H9 (cell line): ENCODE results near the gene PTGER3. TPM values are rescaled to one million over a fixed set of nuclear protein-coding genes. Genes with fewer than 3 reads are reported as not detected.

ENCODE experiments used
- DNase-seq: peaks from one replicate; pipeline ENCODE4 v3.0.0-alpha.2; 2017
- H2AFZ ChIP-seq: one replicate; pipeline ENCODE4 v1.6.1; 2013; ENCODE audit warnings: mild to moderate bottlenecking, low read length, control low read depth, moderate library complexity
- H2AK5ac ChIP-seq: 2 replicates; pipeline ENCODE4 v1.6.1; 2013; ENCODE audit warnings: low read length, control low read depth, mixed read lengths; ENCODE audit not compliant: insufficient read length
- H2BK120ac ChIP-seq: one replicate; pipeline ENCODE4 v1.6.1; 2013; ENCODE audit warnings: low read depth, mild to moderate bottlenecking, low read length, control low read depth, inconsistent platforms; ENCODE audit not compliant: poor library complexity, severe bottlenecking
- H2BK12ac ChIP-seq: 2 replicates; pipeline ENCODE4 v1.6.1; 2013; ENCODE audit warnings: low read length, control low read depth, mixed read lengths, low read depth; ENCODE audit not compliant: insufficient read length
- H2BK15ac ChIP-seq: 2 replicates; pipeline ENCODE4 v1.6.1; 2013; ENCODE audit warnings: low read depth, low read length, control low read depth
- H2BK20ac ChIP-seq: one replicate; pipeline ENCODE4 v1.6.1; 2013; ENCODE audit warnings: low read depth, mild to moderate bottlenecking, low read length, control low read depth, inconsistent platforms; ENCODE audit not compliant: poor library complexity, severe bottlenecking
- H2BK5ac ChIP-seq: 2 replicates; pipeline ENCODE4 v1.6.1; 2013; ENCODE audit warnings: low read length, control low read depth, mixed read lengths; ENCODE audit not compliant: insufficient read length
- H3K14ac ChIP-seq: 2 replicates; pipeline ENCODE4 v1.6.1; 2013; ENCODE audit warnings: low read length, control low read depth; ENCODE audit not compliant: insufficient read depth
- H3K18ac ChIP-seq: 2 replicates; pipeline ENCODE4 v1.6.1; 2013; ENCODE audit warnings: low read depth, mild to moderate bottlenecking, mixed read lengths, low read length, control low read depth; ENCODE audit not compliant: insufficient read length
- H3K23ac ChIP-seq: 2 replicates; pipeline ENCODE4 v1.6.1; 2013; ENCODE audit warnings: low read length, control low read depth, mixed read lengths, low read depth; ENCODE audit not compliant: insufficient read length
- H3K23me2 ChIP-seq: 2 replicates; pipeline ENCODE4 v1.6.1; 2013; ENCODE audit warnings: low read depth, mild to moderate bottlenecking, mixed read lengths, low read length, control low read depth; ENCODE audit not compliant: insufficient read length, poor library complexity, severe bottlenecking
- H3K27ac ChIP-seq: 2 replicates; pipeline ENCODE4 v1.5.1; 2013; ENCODE audit warnings: low read length, control low read depth, mixed read lengths, low read depth; ENCODE audit not compliant: insufficient read length
- H3K27me3 ChIP-seq: 2 replicates; pipeline ENCODE4 v1.6.1; 2013; ENCODE audit warnings: low read length, control low read depth, inconsistent platforms; ENCODE audit not compliant: insufficient read depth
- H3K4ac ChIP-seq: 2 replicates; pipeline ENCODE4 v1.6.1; 2013; ENCODE audit warnings: low read depth, mild to moderate bottlenecking, control low read depth, inconsistent platforms, low read length, moderate library complexity
- H3K4me1 ChIP-seq: 2 replicates; pipeline ENCODE4 v1.6.1; 2013; ENCODE audit warnings: low read length, control low read depth, inconsistent platforms; ENCODE audit not compliant: insufficient read depth
- H3K4me2 ChIP-seq: 2 replicates; pipeline ENCODE4 v1.6.1; 2013; ENCODE audit warnings: low read length, control low read depth, mixed read lengths; ENCODE audit not compliant: insufficient read length, insufficient read depth
- H3K56ac ChIP-seq: 2 replicates; pipeline ENCODE4 v1.6.1; 2013; ENCODE audit warnings: low read depth, mild to moderate bottlenecking, mixed read lengths, low read length, control low read depth; ENCODE audit not compliant: insufficient read length
- H3K79me1 ChIP-seq: 2 replicates; pipeline ENCODE4 v1.6.1; 2013; ENCODE audit warnings: low read depth, mild to moderate bottlenecking, moderate library complexity, low read length, control low read depth, inconsistent platforms; ENCODE audit not compliant: insufficient read depth, poor library complexity, severe bottlenecking
- H3K79me2 ChIP-seq: 2 replicates; pipeline ENCODE4 v1.6.1; 2013; ENCODE audit warnings: low read length, control low read depth, inconsistent platforms; ENCODE audit not compliant: insufficient read depth
- H3K9ac ChIP-seq: 2 replicates; pipeline ENCODE4 v1.6.1; 2013; ENCODE audit warnings: low read length, control low read depth, mixed read lengths; ENCODE audit not compliant: insufficient read length; ENCODE audit errors: extremely low read depth
- H3K9me3 ChIP-seq: one replicate; pipeline ENCODE4 v1.6.1; 2013; ENCODE audit warnings: low read depth, low read length, inconsistent platforms; ENCODE audit not compliant: control insufficient read depth
- H3T11ph ChIP-seq: one replicate; pipeline ENCODE4 v1.6.1; 2013; ENCODE audit warnings: mild to moderate bottlenecking, low read length, control low read depth, inconsistent platforms
- H4K20me1 ChIP-seq: one replicate; pipeline ENCODE4 v1.6.1; 2013; ENCODE audit not compliant: control insufficient read depth, insufficient read length, insufficient read depth
- H4K5ac ChIP-seq: 2 replicates; pipeline ENCODE4 v1.6.1; 2013; ENCODE audit warnings: low read depth, mild to moderate bottlenecking, mixed read lengths, low read length, control low read depth; ENCODE audit not compliant: insufficient read length
- H4K8ac ChIP-seq: replicated peaks from 2 replicates; pipeline ENCODE4 v1.6.1; 2013; ENCODE audit warnings: low read length, control low read depth, mixed read lengths, low read depth; ENCODE audit not compliant: insufficient read length
- H4K91ac ChIP-seq: 2 replicates; pipeline ENCODE4 v1.6.1; 2013; ENCODE audit warnings: low read depth, mild to moderate bottlenecking, moderate library complexity, mixed read lengths, low read length, control low read depth; ENCODE audit not compliant: insufficient read length
- H3K27ac Mint-ChIP-seq, 3 experiments: 2 replicates in 2 of 3; 3 replicates in 1 of 3; pipeline ENCODE4 v1.8.0; 2020 to 2021; ENCODE audit warnings: mixed read lengths in 3 of 3, mild to moderate bottlenecking in 1 of 3, moderate library complexity in 1 of 3
- H3K27me3 Mint-ChIP-seq: 2 replicates; pipeline ENCODE4 v1.8.0; 2021; ENCODE audit warnings: low read depth, mild to moderate bottlenecking, moderate library complexity, mixed read lengths
- H3K36me3 Mint-ChIP-seq, 3 experiments: 2 replicates in 2 of 3; 3 replicates in 1 of 3; pipeline ENCODE4 v1.8.0; 2020 to 2021; ENCODE audit warnings: low read depth in 3 of 3, mixed read lengths in 3 of 3; ENCODE audit not compliant: insufficient read depth in 1 of 3
- H3K4me1 Mint-ChIP-seq, 2 experiments: 2 replicates each; pipeline ENCODE4 v1.8.0; 2020; ENCODE audit warnings: mixed read lengths in 2 of 2
- H3K4me3 Mint-ChIP-seq, 2 experiments: 2 replicates in 1 of 2; 3 replicates in 1 of 2; pipeline ENCODE4 v1.8.0; 2020 to 2021; ENCODE audit warnings: mild to moderate bottlenecking in 2 of 2, mixed read lengths in 2 of 2, moderate library complexity in 1 of 2
- H3K9me3 Mint-ChIP-seq, 2 experiments: 2 replicates in 1 of 2; 3 replicates in 1 of 2; pipeline ENCODE4 v1.8.0; 2020; ENCODE audit warnings: mild to moderate bottlenecking in 2 of 2, mixed read lengths in 2 of 2, moderate library complexity in 1 of 2
- WGBS: extraction: QIAGEN DNeasy Blood & Tissue Kit; methylation state at CpG from one replicate; pipeline ENCODE4 v1.1.7; 2013; ENCODE audit warnings: missing lambda C conversion rate, low lambda C conversion rate, mixed read lengths; ENCODE audit not compliant: insufficient read length; ENCODE audit errors: extremely low coverage; 5-methylcytosine and 5-hydroxymethylcytosine counted together
- total RNA-seq: library from RNA; stranded (reverse); gene quantifications from 2 replicates; pipeline ENCODE4 v1.2.1, GENCODE V29; 2021
- TF ChIP-seq, protein P1 (sequence below): fragments of 200-600 bp; sonication (generic); conservative IDR thresholded peaks from 3 replicates; pipeline ENCODE4 v1.8.0; 2021; ENCODE audit warnings: antibody characterized with exemption, mild to moderate bottlenecking

PTGER3 gene
- total RNA-seq, 1 experiment from 2014 or later: 0.26 TPM

DNA sequence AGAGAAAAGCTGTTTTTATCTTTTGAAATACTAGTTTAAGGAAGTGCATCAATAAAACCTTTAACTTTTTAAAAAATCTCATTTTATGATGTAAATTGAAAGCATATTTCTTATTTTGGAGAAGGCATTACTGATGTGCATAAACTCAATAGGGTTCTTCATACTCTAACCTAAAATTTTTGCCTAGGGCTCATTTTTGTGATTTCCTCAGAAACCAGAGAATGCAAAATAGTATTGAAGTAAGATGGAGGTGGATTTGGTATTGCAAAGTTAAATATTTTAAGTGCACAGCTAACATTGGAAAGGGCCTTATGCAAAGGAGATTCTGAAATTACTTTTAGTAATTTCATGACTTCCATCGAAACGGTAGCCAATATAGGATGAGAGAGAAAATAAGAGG lies 101.9 kb downstream of the PTGER3 start:
- Histone ChIP-seq H4K5ac (no peak overlapping the region), H2BK12ac (no peak overlapping the region), H4K8ac (no peak overlapping the region), H3K9ac (no peak overlapping the region), H3K4me1 (no peaks in the 10 kb centered on the region), H3K27me3 (no peaks in the 10 kb centered on the region), H2BK20ac (no peak overlapping the region), H2BK120ac (no peak overlapping the region), H3K27ac (no peak overlapping the region), H3K23me2 (no peaks in the 10 kb centered on the region), H3T11ph (no peak overlapping the region), H3K79me1 (no peaks in the 10 kb centered on the region), H3K56ac (no peak overlapping the region), H3K4me2 (no peak overlapping the region), H3K18ac (no peak overlapping the region), H3K4ac (no peak overlapping the region), H4K91ac (no peak overlapping the region), H2BK5ac (no peak overlapping the region), H2BK15ac (no peak overlapping the region), H4K20me1 (no peaks in the 10 kb centered on the region), H3K23ac (no peak overlapping the region), H3K9me3 (no peaks in the 10 kb centered on the region), H2AFZ (no peak overlapping the region), H3K14ac (no peak overlapping the region), H2AK5ac (no peak overlapping the region), H3K79me2 (no peaks in the 10 kb centered on the region)
- no peak overlapping the region for H3K27ac Mint-ChIP-seq
- TF ChIP-seq, protein P1, sequence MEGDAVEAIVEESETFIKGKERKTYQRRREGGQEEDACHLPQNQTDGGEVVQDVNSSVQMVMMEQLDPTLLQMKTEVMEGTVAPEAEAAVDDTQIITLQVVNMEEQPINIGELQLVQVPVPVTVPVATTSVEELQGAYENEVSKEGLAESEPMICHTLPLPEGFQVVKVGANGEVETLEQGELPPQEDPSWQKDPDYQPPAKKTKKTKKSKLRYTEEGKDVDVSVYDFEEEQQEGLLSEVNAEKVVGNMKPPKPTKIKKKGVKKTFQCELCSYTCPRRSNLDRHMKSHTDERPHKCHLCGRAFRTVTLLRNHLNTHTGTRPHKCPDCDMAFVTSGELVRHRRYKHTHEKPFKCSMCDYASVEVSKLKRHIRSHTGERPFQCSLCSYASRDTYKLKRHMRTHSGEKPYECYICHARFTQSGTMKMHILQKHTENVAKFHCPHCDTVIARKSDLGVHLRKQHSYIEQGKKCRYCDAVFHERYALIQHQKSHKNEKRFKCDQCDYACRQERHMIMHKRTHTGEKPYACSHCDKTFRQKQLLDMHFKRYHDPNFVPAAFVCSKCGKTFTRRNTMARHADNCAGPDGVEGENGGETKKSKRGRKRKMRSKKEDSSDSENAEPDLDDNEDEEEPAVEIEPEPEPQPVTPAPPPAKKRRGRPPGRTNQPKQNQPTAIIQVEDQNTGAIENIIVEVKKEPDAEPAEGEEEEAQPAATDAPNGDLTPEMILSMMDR: no peak
- no peak for DNase-seq
- H3K27me3 Mint-ChIP-seq: no peaks in the 10 kb centered on the region
- no peaks in the 10 kb centered on the region for H3K4me1 Mint-ChIP-seq
- no peak overlapping the region for H3K4me3 Mint-ChIP-seq
- no CpG with 5 or more reads among the region's 2 CpGs for WGBS
- H3K36me3 Mint-ChIP-seq: peaks cover 0 to 2% (median 0%) of the 10 kb centered on the region in 3 experiments; a peak in 1 of 7 replicates
- peaks cover 0 to 2% of the 10 kb centered on the region in 2 experiments; a peak in 2 of 5 replicates for H3K9me3 Mint-ChIP-seq
